ENCODE results near the gene RPS6KA4. TPM values are rescaled to one million over a fixed set of nuclear protein-coding genes. Genes with fewer than 3 reads are reported as not detected.

Gene RPS6KA4
- total RNA-seq, 4 donors from 2014 or later, result 19.1 to 36.1 (median 26.0) TPM

DNA sequence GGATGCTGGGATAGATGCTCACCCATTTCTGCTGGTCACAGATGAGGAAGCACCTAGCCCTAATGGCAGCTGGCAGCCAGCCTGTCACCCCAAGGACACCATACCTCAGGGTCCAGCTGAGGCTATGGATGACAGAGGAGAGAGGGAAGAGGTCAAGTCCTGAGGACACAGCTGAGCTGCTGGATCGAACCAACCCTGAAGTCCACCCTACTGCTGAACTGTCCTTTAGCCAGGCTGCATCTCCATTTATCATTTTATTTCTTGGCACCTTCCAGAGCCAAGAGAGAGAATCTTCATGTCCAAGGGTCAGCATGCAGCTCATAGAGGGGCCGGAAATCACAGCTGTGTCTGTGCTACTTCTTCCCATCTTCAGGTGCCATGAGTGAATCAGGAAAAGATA, 30.9 kb downstream of the RPS6KA4 start:
- H3K4me1 ChIP-seq, result peaks cover 0 to 5% (median 0%) of the 10 kb centered on the region in 4 donors
- no peak overlapping the region for H3K4me3 ChIP-seq
- no peaks in the 10 kb centered on the region for H3K9me3 ChIP-seq
- no peaks in the 10 kb centered on the region for H3K27me3 ChIP-seq
- no peaks in the 10 kb centered on the region for H3K36me3 ChIP-seq
- no peak for DNase-seq (ENCODE audit: extremely low spot score)
- H3K27ac ChIP-seq (replicated peaks in 1 of 4), result no peak overlapping the region
- intact Hi-C loops (cut with DNase I), result no loop called here
- 85% methylated on average over 2 of the region's 2 CpGs for WGBS
- TF ChIP-seq, protein P1, sequence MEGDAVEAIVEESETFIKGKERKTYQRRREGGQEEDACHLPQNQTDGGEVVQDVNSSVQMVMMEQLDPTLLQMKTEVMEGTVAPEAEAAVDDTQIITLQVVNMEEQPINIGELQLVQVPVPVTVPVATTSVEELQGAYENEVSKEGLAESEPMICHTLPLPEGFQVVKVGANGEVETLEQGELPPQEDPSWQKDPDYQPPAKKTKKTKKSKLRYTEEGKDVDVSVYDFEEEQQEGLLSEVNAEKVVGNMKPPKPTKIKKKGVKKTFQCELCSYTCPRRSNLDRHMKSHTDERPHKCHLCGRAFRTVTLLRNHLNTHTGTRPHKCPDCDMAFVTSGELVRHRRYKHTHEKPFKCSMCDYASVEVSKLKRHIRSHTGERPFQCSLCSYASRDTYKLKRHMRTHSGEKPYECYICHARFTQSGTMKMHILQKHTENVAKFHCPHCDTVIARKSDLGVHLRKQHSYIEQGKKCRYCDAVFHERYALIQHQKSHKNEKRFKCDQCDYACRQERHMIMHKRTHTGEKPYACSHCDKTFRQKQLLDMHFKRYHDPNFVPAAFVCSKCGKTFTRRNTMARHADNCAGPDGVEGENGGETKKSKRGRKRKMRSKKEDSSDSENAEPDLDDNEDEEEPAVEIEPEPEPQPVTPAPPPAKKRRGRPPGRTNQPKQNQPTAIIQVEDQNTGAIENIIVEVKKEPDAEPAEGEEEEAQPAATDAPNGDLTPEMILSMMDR (IDR thresholded peaks at IDR 0.05), result no peak
- TF ChIP-seq POLR2AphosphoS5 (IDR thresholded peaks at IDR 0.05), result no peak
- no peak for TF ChIP-seq EP300 (IDR thresholded peaks at IDR 0.05)
- TF ChIP-seq POLR2A (IDR thresholded peaks at IDR 0.05; ENCODE audit: low read depth), result no peak

DNA sequence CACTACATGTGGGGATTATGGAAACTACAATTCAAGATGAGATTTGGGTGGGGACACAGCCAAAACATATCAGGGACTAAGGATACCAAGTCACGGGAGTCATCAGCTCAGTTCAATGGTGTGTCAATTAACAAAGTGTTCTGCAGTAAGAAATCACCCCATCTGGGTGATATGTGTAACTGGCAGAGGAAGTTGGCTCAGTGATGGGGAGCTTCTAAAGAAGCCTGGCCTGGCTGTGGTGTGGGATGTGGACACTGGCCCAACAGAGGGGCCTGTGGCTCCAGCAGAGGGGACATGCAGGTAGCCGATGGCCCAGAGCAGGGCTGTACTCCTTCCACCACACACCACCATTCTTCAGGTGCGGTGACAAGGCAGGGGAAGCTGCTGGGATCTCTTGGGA, 31.6 kb downstream of the RPS6KA4 start:
- TF ChIP-seq EP300 (IDR thresholded peaks at IDR 0.05) (no peak), POLR2AphosphoS5 (IDR thresholded peaks at IDR 0.05) (no peak), POLR2A (IDR thresholded peaks at IDR 0.05; ENCODE audit: low read depth) (no peak)
- TF ChIP-seq, protein P1 (IDR thresholded peaks at IDR 0.05), result no peak
- 93% methylated on average over 3 of the region's 3 CpGs for WGBS
- intact Hi-C loops (cut with DNase I), result no loop called here

DNA sequence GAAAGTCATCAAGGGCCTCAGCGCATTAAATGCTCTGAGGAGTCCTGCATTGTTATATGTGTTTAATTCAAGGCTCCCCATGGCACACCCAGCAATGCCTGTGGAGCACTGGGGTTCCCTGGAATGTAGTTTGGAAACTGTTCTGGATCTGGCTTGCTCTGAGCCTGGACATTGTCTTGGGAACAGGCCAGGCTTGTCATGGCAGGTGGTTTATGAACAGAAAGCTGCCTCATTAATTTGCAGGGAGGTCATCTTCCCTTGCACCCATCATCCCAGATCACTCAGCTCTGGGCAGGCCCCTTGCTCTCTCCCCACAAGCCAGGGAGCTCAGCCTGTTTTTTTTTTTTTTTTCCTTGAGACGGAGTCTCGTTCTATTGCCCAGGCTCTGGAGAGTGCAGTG, 32.9 kb downstream of the RPS6KA4 start:
- no peak for DNase-seq (ENCODE audit: extremely low spot score)
- no peaks in the 10 kb centered on the region for H3K36me3 ChIP-seq
- no peaks in the 10 kb centered on the region for H3K9me3 ChIP-seq
- H3K4me1 ChIP-seq, result peaks cover 0 to 9% (median 4%) of the 10 kb centered on the region in 4 donors
- no peak overlapping the region for H3K4me3 ChIP-seq
- no peak for TF ChIP-seq POLR2A (IDR thresholded peaks at IDR 0.05; ENCODE audit: low read depth)
- peaks cover 0 to 11% (median 0%) of the 10 kb centered on the region in 4 donors for H3K27me3 ChIP-seq
- H3K27ac ChIP-seq (replicated peaks in 1 of 4), result no peak overlapping the region
- intact Hi-C loops (cut with DNase I), result no loop called here
- WGBS, result 72% methylated on average over 3 of the region's 3 CpGs

More for the DNA sequence above, 31.6 kb downstream of the RPS6KA4 start:
- no peaks in the 10 kb centered on the region for H3K4me1 ChIP-seq
- H3K4me3 ChIP-seq, result no peak overlapping the region
- no peaks in the 10 kb centered on the region for H3K9me3 ChIP-seq
- H3K36me3 ChIP-seq, result no peaks in the 10 kb centered on the region
- no peaks in the 10 kb centered on the region for H3K27me3 ChIP-seq
- no peak for DNase-seq (ENCODE audit: extremely low spot score)
- H3K27ac ChIP-seq (replicated peaks in 1 of 4), result no peak overlapping the region

DNA sequence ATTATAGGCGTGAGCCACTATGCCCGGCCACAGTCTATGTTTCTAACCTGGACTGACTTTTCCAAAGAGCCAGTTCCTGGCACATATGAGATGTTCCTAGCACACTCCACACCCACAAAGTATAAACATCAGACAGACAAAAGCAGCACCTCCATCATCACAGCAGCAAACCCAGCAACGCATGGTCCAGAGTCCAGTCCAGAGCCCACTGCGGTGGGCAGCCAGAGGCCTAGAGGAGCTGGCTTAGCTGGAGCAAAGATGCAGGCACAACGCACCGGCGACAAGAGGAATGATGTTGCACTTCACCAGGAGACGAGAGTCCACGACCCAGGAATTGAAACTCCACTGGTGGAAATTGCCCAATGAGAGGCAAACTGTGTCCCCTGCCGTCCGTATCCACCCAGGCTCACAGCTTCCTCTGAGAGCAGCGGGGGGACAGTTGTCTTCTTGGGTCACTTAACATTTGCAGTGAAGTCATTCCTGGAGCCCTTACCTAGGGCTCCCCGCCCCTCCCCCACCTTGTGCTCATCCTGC, 36.6 kb downstream of the RPS6KA4 start:
- DNase-seq (ENCODE audit: extremely low spot score), result no peak
- Histone ChIP-seq H3K36me3 (no peaks in the 10 kb centered on the region), H3K27ac (replicated peaks in 1 of 4) (peak overlapping the region in 1 of 4 donors; percentile 17), H3K4me3 (no peak overlapping the region), H3K9me3 (no peaks in the 10 kb centered on the region), H3K4me1 (peaks cover 0 to 9% (median 7%) of the 10 kb centered on the region in 4 donors), H3K27me3 (peaks cover 0 to 33% (median 0%) of the 10 kb centered on the region in 4 donors)
- WGBS, result 64% methylated on average over 11 of the region's 13 CpGs
- TF ChIP-seq EP300 (IDR thresholded peaks at IDR 0.05), result no peak
- TF ChIP-seq, protein P1 (IDR thresholded peaks at IDR 0.05), result no peak
- TF ChIP-seq POLR2A (IDR thresholded peaks at IDR 0.05; ENCODE audit: low read depth), result no peak
- no peak for TF ChIP-seq POLR2AphosphoS5 (IDR thresholded peaks at IDR 0.05)
- intact Hi-C loops (cut with DNase I), result no loop called here

DNA sequence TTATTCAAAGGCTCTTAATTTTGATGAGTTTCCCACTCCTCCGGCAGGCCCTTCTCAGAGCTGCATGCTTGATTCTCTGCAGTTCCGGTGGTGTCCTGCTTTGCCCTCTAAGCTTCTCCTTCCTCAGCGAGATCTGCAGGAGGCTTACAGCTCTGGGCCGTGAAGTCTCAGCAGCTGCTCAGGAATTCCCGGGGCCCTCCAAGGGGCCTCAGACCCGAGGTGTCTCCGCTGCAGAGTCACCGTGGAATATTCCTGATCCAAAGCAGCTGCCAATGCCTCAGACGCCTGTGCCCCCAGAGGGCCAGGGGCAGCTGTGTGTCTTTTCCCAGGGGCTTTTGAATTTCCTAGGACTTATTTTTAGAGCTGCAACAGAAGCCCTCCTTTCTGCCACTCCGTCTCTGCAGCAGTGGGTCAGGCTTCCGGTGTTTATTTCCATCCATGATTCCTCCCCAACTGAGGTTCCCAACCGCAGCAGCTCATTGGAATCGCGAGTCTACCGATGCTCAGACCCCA, 37.2 kb downstream of the RPS6KA4 start:
- Histone ChIP-seq H3K27ac (replicated peaks in 1 of 4) (peak overlapping the region in 1 of 4 donors; percentile 17), H3K36me3 (no peaks in the 10 kb centered on the region), H3K27me3 (peaks cover 0 to 33% (median 0%) of the 10 kb centered on the region in 4 donors), H3K4me3 (no peak overlapping the region), H3K9me3 (no peaks in the 10 kb centered on the region), H3K4me1 (peaks cover 0 to 9% (median 7%) of the 10 kb centered on the region in 4 donors)
- DNase-seq (ENCODE audit: extremely low spot score), result no peak
- intact Hi-C loops (cut with DNase I), result no loop called here
- 20% methylated on average over 10 of the region's 15 CpGs for WGBS
- TF ChIP-seq EP300 (IDR thresholded peaks at IDR 0.05) (no peak), POLR2A (IDR thresholded peaks at IDR 0.05; ENCODE audit: low read depth) (no peak), POLR2AphosphoS5 (IDR thresholded peaks at IDR 0.05) (no peak)
- TF ChIP-seq, protein P1 (IDR thresholded peaks at IDR 0.05), result no peak

All from esophagus muscularis mucosa (tissue), 4 donors.